Mucosa of stomach (tissue), 1 donor: ENCODE results near the gene DHX32.
A peak's percentile ranks its signal among the peaks of the same experiment; 100 is the strongest.
"Not testable (repeated sequence)": the region's sequence is repeated elsewhere in the genome, so short reads cannot be mapped to it uniquely, and the experiment has no call there.

Experiments
- H3K27me3 ChIP-seq: one replicate; pipeline ENCODE4 v1.7.0; 2013; ENCODE audit warnings: mild to moderate bottlenecking, low read length; ENCODE audit not compliant: control insufficient read depth, insufficient read depth
- H3K36me3 ChIP-seq: one replicate; pipeline ENCODE4 v1.7.0; 2013; ENCODE audit warnings: low read length; ENCODE audit not compliant: control insufficient read depth, insufficient read depth
- H3K4me1 ChIP-seq: one replicate; pipeline ENCODE4 v1.7.0; 2013; ENCODE audit warnings: mild to moderate bottlenecking, low read length; ENCODE audit not compliant: control insufficient read depth, insufficient read depth
- H3K4me3 ChIP-seq: one replicate; pipeline ENCODE4 v1.7.0; 2013; ENCODE audit warnings: low read length
- H3K9ac ChIP-seq: one replicate; pipeline ENCODE4 v1.7.0; 2013; ENCODE audit warnings: mild to moderate bottlenecking, low read length, moderate library complexity
- H3K9me3 ChIP-seq: one replicate; pipeline ENCODE4 v1.7.0; 2013; ENCODE audit warnings: mild to moderate bottlenecking, low read length, moderate library complexity; ENCODE audit not compliant: control insufficient read depth
- donor health status: Pancreatic carcinoma.

DHX32 gene

GRCh38 chr10:125911145-125911544 lies 30.1 kb upstream of the DHX32 start:
- Histone ChIP-seq H3K27me3 (no peaks in the 10 kb centered on the region), H3K4me3 (no peak overlapping the region), H3K9me3 (no peaks in the 10 kb centered on the region), H3K36me3 (no peaks in the 10 kb centered on the region), H3K4me1 (peaks cover 24% of the 10 kb centered on the region), H3K9ac (no peak overlapping the region)

GRCh38 chr10:125909491-125909890 lies 28.4 kb upstream of the DHX32 start:
- not testable (repeated sequence) for H3K9me3 ChIP-seq, H3K4me3 ChIP-seq, H3K9ac ChIP-seq, H3K36me3 ChIP-seq, H3K27me3 ChIP-seq
- peaks cover 20% of the 10 kb centered on the region for H3K4me1 ChIP-seq

GRCh38 chr10:125908813-125909212 lies 27.7 kb upstream of the DHX32 start:
- not testable (repeated sequence) for H3K9me3 ChIP-seq, H3K4me3 ChIP-seq, H3K9ac ChIP-seq, H3K36me3 ChIP-seq, H3K27me3 ChIP-seq
- peaks cover 13% of the 10 kb centered on the region for H3K4me1 ChIP-seq

GRCh38 chr10:125907598-125907997 lies 26.5 kb upstream of the DHX32 start:
- not testable (repeated sequence) for H3K4me3 ChIP-seq, H3K27me3 ChIP-seq, H3K9me3 ChIP-seq, H3K9ac ChIP-seq, H3K36me3 ChIP-seq, H3K4me1 ChIP-seq

- not testable (repeated sequence) for H3K9ac ChIP-seq, H3K4me1 ChIP-seq, H3K27me3 ChIP-seq, H3K9me3 ChIP-seq, H3K36me3 ChIP-seq, H3K4me3 ChIP-seq
These were observed 24.2 kb upstream of the DHX32 start for GRCh38 chr10:125905069-125905994.

GRCh38 chr10:125903135-125903640 lies 22.1 kb upstream of the DHX32 start:
- H3K27me3 ChIP-seq, H3K36me3 ChIP-seq, H3K9ac ChIP-seq, H3K4me1 ChIP-seq, H3K9me3 ChIP-seq, H3K4me3 ChIP-seq: not testable (repeated sequence)

GRCh38 chr10:125900963-125901362 lies 19.9 kb upstream of the DHX32 start:
- H3K27me3 ChIP-seq, H3K9ac ChIP-seq, H3K4me3 ChIP-seq, H3K9me3 ChIP-seq, H3K4me1 ChIP-seq, H3K36me3 ChIP-seq: not testable (repeated sequence)

GRCh38 chr10:125897317-125897716 lies 16.2 kb upstream of the DHX32 start:
- H3K9ac ChIP-seq, result peak overlapping the region; percentile 88
- H3K4me3 ChIP-seq, H3K27me3 ChIP-seq, H3K36me3 ChIP-seq, H3K9me3 ChIP-seq, H3K4me1 ChIP-seq: not testable (repeated sequence)

GRCh38 chr10:125896088-125896934 lies 15.2 kb upstream of the DHX32 start, which contains the start of gene FANK1:
FANK1 (plus strand) TSS chr10:125896564; CDS start chr10:125896643, 79 bp downstream.
- not testable (repeated sequence) for H3K4me1 ChIP-seq, H3K36me3 ChIP-seq, H3K9me3 ChIP-seq, H3K27me3 ChIP-seq
- H3K9ac ChIP-seq, result peak within 1 kb of the TSS; percentile 88
- H3K4me3 ChIP-seq, result peak within 1 kb of the TSS; percentile 71

- not testable (repeated sequence) for H3K36me3 ChIP-seq, H3K9me3 ChIP-seq, H3K27me3 ChIP-seq, H3K4me1 ChIP-seq
- Histone ChIP-seq H3K9ac (peak overlapping the region; percentile 88), H3K4me3 (peak overlapping the region; percentile 32)
These were observed 14.3 kb upstream of the DHX32 start for GRCh38 chr10:125895130-125896087.

- not testable (repeated sequence) for H3K4me3 ChIP-seq, H3K9me3 ChIP-seq, H3K36me3 ChIP-seq, H3K27me3 ChIP-seq
- peaks cover 12% of the 10 kb centered on the region for H3K4me1 ChIP-seq
- peak overlapping the region; percentile 88 for H3K9ac ChIP-seq
These were observed 13.1 kb upstream of the DHX32 start for GRCh38 chr10:125894176-125894575.
